Smooth muscle cell of the brain vasculature (primary cell): ENCODE results near the gene PALD1.

Experiments
- DNase-seq: peaks from one replicate; pipeline ENCODE4 v3.0.0-alpha.2; 2012; ENCODE audit warnings: low read depth, low spot score

The PALD1 gene

GRCh38 chr10:70478191-70479164, at the start of gene PALD1:
TSS of gene PALD1 (plus strand) at chr10:70478767. CDS start at chr10:70525952, 47,185 bp downstream.
- no peak for DNase-seq

DNA sequence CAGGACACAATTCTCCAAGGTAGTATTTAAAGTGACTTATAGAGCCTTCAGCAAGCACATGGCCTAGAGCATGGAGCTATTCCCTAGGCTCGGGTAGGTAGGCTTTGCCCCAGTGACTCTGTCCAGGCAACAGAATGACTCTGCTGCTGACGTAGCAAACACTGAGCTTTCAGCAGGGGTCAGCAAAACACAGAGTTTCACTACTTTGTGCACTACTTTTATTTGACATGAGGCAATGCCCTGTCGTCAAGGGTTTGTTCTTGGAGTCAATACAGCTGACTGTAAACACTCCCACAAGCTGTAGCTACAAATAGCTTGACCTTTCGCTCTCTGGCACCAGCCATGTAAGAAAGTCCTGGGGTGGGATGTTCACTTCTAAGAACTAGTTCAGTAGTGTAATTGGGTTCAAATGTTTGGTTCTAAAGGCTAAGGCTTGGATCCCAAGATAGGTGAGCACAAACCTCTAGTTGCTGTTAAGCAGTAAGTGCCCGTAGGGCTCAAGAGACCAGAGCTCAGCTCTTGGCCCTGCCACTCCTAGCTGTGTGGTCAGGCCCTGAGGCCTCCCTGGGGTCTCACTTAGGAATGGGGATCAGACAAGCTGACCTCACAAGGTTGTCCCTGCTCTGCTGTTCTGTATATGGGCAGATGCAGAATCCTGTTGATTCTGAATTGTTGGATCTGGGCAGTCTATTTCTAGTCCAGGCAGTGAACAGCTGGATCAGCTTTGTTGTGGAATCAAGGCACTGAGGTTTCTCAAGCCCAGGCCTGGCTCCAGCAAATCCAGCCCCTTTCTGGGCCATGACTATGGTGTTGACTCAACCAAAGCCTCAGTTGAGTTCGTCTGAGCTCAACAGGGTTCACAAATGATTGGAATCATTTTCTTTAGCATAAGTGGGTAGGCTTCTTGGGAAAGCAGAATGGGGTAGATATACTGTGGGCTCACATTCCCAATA, 47.8 kb upstream of the PALD1 start:
- DNase-seq: no peak

DNA sequence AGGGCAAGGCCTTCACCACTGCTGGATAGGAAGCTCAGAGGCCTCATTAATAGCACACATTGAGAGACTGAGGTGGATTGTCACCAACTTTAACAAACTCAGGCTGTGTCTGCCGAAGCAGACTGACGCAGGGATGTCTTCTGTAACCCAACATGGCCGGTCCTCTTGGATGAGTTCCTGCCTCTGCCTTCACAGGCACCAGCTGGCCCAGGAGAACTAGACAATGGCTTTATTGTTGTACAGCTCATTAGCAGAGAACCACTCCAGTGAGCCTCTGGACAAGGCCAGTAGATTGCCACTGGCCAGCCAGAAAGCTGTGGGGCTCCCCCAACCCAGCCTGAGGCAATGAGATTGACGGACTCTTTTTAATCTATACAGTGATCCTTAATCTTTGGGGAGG, 46.5 kb upstream of the PALD1 start:
- no peak for DNase-seq

GRCh38 chr10:70432561-70433263, 45.9 kb upstream of the PALD1 start:
- DNase-seq: no peak

- DNase-seq: no peak
Measured at GRCh38 chr10:70433581-70434280, 44.8 kb upstream of the PALD1 start.

DNA sequence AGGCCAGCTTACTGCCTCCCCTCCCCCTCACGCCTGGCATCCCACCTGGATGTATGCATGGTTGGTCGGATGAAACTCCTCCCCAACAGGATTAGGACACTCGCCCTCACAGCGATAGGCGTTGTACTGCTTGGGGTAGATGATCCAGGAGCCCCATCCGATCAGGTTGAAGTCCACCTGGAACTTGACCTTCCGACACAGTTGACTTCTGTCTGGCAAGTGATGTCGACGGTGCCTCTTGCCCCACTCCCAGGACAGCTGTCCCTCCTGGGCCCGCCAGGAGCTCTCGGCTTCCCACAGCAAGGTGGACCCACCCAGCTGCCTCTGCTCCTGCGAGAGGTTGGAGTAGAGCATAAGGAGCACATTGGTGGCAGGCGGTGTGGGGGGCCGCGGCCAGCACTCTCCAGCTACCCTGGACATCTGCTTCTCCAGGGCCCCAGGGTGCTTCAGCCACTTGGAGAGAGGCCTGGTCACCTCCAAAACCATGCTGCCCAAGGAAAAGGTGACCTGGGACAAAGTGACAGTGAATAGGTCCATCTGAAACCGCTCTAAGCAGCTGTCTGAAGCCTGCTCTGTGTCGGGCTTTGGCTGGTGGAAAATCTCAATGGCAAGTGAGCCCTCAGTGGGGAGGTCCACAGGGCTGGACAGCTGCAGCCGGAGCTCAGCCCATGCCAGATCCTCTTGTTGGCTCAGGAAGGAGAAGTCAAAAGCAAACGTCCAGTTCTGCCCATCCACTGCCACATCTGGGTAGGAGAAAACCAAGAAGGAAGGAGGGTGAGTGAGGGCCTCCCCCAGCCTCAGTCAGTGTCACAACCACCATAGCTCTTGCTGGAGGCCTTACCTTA, 43.1 kb upstream of the PALD1 start:
- DNase-seq: no peak

DNA sequence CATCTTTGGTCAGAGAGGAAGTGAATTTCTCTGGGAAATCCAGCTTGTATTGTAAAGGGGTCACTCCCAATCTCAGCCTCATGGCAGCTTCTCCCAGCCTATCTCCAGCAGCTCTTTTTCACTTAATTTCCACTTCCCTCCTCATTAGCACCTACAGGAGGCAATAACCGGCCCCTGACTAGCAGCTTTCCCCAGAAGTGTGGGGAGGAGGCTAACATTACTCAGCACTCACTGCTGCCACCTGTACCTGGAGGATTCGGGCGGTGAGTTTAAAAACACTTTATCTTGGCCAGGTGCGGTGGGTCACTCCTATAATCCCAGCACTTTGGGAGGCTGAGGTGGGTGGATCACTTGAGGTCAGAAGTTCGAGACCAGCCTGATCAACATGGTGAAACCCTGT, 40.8 kb upstream of the PALD1 start:
- no peak for DNase-seq

DNA sequence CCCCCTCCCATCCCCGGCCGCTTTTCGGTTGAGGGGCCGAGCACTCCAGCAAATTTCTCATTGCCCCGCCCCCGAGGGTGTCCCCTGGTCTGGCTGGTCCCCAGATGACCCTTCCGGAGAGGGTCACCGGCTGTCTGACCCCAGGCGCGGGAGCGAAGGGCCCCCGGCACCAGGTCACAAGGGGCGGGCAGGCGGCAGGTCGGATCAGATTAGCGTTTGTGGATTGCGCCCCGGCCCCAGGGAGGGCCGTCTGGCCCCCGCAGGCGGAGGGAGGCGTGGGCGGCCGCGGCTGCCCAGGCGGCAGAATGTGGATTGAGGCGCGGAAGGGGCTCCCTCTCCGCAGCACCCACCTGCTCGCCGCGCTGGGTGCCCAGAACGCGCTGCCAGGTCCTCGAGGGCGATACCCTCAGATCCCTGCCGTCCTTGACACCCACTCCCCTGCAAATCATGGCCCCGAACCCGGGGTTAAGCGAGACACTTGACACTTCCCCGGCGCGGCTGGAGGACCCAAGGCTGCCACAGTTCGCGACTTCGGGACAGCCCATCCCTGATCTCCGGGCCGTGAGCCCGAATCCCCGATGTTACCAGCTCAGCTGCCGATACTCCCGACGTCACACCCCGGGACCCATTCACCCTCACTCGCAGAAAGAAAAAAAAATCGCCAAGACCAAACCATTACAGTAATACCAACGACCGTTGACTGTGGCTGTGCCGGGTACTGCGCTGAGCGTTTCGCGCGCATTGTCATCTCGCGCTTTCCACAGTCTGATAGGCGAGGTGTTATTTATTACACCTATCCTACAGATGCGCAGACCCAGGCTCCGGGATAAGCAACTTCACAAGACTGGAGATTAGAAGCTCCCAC, 38.0 kb upstream of the PALD1 start:
- no peak for DNase-seq

- no peak for DNase-seq
Measured at GRCh38 chr10:70441161-70441894, 37.2 kb upstream of the PALD1 start, which contains the start of gene NODAL. TSS of gene NODAL (minus strand) at chr10:70441681. CDS start at chr10:70441667, 14 bp downstream.

DNA sequence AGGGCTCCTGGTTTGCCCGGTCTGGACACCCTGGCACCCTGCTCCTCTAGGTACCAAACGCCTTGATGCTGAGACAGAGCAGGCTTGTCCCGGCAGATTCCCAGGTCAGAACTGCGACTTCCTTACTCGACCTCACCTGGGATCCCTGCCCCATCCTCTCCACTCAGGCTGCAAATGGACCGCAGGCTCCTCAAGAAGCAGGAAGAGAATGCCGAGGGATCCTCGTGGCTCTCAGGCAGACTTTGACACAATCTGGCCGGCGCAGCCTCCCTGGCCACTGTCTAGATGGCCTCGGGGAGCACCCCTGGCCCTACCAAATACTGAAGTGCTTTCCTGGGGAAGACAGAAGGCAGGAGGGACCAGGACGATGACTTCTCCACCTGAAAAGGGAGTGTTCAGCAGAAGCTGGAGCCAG, 36.7 kb upstream of the PALD1 start:
- DNase-seq: no peak

DNA sequence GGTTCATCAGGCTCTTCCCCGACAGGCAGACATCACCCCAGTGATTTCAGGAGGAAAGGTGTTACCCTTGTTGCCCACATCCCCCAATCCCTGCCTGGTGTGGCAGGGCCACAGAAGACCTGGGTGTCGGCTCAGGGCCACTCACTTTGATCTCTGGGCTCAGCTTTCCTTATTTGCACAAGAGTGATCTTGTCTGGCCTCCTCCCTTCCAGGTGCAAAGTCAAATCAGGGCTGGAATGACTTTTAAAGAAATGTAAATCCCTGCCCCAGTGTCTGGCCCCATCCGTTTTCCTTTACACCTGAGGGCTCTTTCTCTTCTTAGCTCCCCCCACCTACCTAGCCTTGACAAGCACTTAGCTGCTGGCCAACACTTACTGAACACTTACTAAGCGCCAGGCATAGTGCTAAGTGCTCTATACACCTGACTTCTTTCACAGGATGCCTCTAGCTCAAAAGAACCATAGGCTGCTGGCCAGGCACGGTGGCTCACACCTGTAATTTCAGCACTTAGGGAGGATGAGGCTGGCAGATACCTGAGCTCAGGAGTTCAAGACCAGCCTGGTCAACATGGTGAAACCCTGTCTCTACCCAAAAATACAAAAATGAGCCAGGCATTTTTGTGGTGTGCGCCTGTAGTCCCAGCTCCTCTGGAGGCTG, 36.1 kb upstream of the PALD1 start:
- DNase-seq: no peak

DNA sequence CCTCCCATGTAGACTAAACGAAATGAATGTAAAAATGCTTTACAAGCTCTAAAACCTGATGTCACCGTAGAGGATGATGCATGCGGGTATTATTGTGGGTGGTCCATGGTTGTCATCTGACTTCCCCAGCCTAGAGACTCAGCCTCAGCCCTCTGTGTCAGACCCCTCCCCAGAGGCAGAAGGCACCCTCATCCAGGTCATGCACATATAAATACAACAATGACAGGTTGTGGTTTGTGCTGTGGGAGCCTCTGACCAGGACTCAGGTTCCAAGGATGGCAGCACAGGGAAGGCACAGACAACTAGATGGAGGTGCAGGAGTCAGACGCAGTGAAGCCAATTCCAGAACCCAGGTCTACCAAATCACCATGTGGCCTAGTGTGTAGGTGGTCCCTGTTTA, 33.8 kb upstream of the PALD1 start:
- DNase-seq: no peak

DNA sequence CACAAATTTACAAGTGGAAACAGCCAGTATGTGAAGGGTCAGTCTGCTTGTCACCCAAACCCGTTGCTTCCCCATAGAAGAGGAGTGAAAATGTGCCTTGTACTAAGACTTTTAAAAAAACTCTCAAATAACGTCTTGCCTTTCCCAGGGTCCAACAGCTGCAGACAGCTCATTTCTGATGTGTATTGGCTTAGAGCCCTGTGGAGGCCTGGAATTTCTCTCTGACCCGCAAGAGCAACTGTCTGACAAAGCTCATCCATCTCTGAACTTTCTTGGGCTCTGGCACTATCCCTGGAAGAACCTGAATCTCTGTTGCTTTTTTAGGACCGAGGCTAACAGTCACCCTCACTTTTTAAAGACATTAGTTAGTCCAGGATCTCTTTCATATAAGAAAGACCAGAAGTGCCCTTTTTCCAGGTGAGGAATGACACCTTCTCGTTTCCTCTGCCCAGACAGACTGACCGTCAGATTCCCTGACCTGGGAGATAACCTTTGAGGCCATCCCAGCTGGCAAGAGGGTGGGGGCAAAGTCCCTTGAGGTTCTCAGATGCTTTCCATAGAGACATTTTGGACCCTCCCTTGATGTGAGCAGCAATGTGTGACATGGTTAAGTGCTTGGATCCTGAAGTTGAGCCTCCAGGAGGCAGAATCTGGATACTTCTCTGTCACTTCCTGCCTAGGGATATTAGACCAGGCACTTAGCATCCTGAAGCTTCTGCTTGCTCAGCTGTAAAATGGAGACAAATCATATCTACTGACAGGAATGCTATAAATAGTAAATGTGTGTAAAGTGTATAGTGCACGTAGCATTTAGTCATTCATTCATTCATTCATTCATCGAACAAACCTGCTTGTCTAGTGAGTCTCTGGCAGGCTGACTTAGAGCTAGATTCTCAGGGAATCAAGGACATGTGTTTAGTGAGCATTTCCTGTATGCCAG, 32.6 kb upstream of the PALD1 start:
- DNase-seq: no peak

DNA sequence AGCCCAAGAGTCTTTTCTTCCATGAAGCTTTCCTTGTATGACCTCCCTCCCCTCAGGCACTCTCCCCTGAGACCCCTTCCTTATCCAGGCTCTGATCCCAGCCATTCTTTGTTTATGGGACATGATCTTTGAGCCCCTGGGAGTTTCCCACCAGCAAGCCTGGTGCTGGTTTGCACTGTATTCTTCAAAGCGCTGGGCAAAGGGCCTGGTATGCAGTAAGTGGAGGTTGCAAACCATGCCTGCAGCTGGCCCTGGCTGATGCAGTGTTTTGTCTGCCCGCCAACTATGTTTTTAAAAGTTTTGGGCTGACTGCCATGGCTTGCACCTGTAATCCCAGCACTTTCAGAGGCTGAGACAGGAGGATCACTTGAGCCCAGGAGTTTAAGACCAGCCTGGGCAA, 30.3 kb upstream of the PALD1 start:
- DNase-seq: no peak

DNA sequence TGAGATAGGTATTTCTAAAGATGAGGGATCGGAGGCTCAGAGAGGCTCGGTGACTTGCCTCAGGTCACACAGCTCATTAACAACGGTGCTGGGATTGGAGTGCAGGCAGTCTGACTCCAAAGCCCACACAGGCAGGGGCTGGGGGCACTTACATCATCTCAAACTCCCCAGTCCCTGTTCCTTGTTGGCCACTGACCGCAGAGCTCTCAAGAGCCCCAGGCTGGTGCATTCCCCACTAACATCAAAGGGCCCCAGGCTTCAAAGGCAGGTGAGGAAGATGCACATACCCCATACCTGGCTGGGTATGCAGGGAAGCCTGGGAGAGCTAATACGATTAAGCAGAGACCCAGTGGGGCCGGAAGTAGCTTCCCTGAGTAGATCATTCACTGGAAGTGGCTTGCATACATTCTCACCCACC, 23.3 kb upstream of the PALD1 start:
- DNase-seq: no peak

- no peak for DNase-seq
Measured at GRCh38 chr10:70456164-70456563, 22.4 kb upstream of the PALD1 start.
